ENCODE measurements around the gene SPP2.

Gene SPP2

DNA sequence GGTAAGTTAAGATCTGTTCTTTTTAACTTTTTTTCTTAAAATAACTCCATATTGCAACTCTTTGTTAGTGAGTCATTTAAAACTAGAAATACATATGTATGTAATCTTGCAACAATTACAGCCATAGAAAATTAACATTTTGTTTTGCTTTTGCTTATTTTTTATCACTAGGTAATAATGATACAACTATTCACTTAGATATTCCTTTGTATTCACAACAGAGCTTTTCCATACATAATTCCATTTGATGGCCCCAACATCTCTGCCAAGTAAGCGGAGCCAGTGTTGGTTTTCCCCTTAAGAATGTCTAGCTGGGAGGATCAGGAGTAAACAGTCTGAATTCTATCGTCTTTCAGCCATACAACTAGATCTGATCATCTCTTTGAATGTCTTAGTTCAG is 16.1 kb downstream of the SPP2 start:
- CTCF ChIA-PET = no interaction called here
- no peak for TF ChIP-seq LEF1 (IDR thresholded peaks at IDR 0.05; ENCODE audit: borderline replicate concordance)
- TF ChIP-seq PKNOX1 (IDR thresholded peaks at IDR 0.05) = no peak
- no peak for TF ChIP-seq FOXA1 (IDR thresholded peaks at IDR 0.05)
- TF ChIP-seq ELF4 (IDR thresholded peaks at IDR 0.05) = no peak
- TF ChIP-seq ARNT (IDR thresholded peaks at IDR 0.05) = no peak
- no peak for TF ChIP-seq CTBP1 (IDR thresholded peaks at IDR 0.05; ENCODE audit: borderline replicate concordance)
- TF ChIP-seq L3MBTL2 (conservative IDR thresholded peaks at IDR 0.05) = no peak
- no peak for TF ChIP-seq SUZ12 (IDR thresholded peaks at IDR 0.05)
- TF ChIP-seq TARDBP (IDR thresholded peaks at IDR 0.05) = no peak
- TF ChIP-seq BHLHE40 (IDR thresholded peaks at IDR 0.05; ENCODE audit: borderline replicate concordance) = no peak
- no peak for TF ChIP-seq SP1 (IDR thresholded peaks at IDR 0.05)
- TF ChIP-seq ZNF384 (IDR thresholded peaks at IDR 0.05) = no peak
- TF ChIP-seq FOXK2 (IDR thresholded peaks at IDR 0.05) = no peak
- no peak for TF ChIP-seq FOXM1 (IDR thresholded peaks at IDR 0.05; ENCODE audit: borderline replicate concordance)
- TF ChIP-seq HDGF (IDR thresholded peaks at IDR 0.05; ENCODE audit: borderline replicate concordance) = no peak
- no peak for TF ChIP-seq NFRKB (IDR thresholded peaks at IDR 0.05)
- POLR2A ChIA-PET = no interaction called here
- DNase-seq (ENCODE audit: extremely low spot score) = no peak

GRCh38 chr2:234071664-234072063 is 21.2 kb downstream of the SPP2 start:
- CTCF ChIA-PET = no interaction called here
- DNase-seq (ENCODE audit: extremely low spot score) = no peak
- POLR2A ChIA-PET = no interaction called here
- TF ChIP-seq HDGF (IDR thresholded peaks at IDR 0.05; ENCODE audit: borderline replicate concordance) (no peak), NFRKB (IDR thresholded peaks at IDR 0.05) (no peak), ZNF384 (IDR thresholded peaks at IDR 0.05) (no peak), SP1 (IDR thresholded peaks at IDR 0.05) (no peak), L3MBTL2 (conservative IDR thresholded peaks at IDR 0.05) (no peak), ELF4 (IDR thresholded peaks at IDR 0.05) (no peak), ARNT (IDR thresholded peaks at IDR 0.05) (no peak), FOXM1 (IDR thresholded peaks at IDR 0.05; ENCODE audit: borderline replicate concordance) (no peak), PKNOX1 (IDR thresholded peaks at IDR 0.05) (no peak), CTBP1 (IDR thresholded peaks at IDR 0.05; ENCODE audit: borderline replicate concordance) (no peak), TARDBP (IDR thresholded peaks at IDR 0.05) (no peak), SUZ12 (IDR thresholded peaks at IDR 0.05) (no peak), FOXA1 (IDR thresholded peaks at IDR 0.05) (no peak), FOXK2 (IDR thresholded peaks at IDR 0.05) (no peak), BHLHE40 (IDR thresholded peaks at IDR 0.05; ENCODE audit: borderline replicate concordance) (no peak), LEF1 (IDR thresholded peaks at IDR 0.05; ENCODE audit: borderline replicate concordance) (no peak)

DNA sequence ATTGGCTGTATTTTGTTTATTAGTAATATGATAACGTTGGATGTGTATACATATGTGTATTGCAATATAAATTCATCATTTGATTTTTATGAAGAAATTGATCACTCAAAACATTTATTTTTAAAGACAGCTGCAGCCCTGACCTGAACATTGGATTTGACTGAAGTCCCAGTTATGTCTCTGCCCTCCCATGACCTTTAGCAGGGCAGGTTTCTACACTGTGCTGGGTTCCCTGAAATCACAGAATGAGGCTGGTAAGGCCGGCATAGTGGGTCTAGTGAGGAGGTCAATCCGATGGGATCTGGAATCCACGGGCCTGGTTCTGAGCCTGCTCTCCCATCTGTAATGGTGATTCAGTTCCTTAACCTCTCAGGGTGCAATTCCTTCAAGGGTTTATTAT is 22.0 kb downstream of the SPP2 start:
- POLR2A ChIA-PET = no interaction called here
- no peak for TF ChIP-seq FOXK2 (IDR thresholded peaks at IDR 0.05)
- CTCF ChIA-PET = no interaction called here
- no peak for DNase-seq (ENCODE audit: extremely low spot score)

- no peak for TF ChIP-seq L3MBTL2 (conservative IDR thresholded peaks at IDR 0.05)
- TF ChIP-seq ELF4 (IDR thresholded peaks at IDR 0.05) = no peak
- no peak for TF ChIP-seq SP1 (IDR thresholded peaks at IDR 0.05)
- no peak for TF ChIP-seq ARNT (IDR thresholded peaks at IDR 0.05)
- TF ChIP-seq ZNF384 (IDR thresholded peaks at IDR 0.05) = no peak
- no peak for TF ChIP-seq BHLHE40 (IDR thresholded peaks at IDR 0.05; ENCODE audit: borderline replicate concordance)
- TF ChIP-seq FOXM1 (IDR thresholded peaks at IDR 0.05; ENCODE audit: borderline replicate concordance) = no peak
- TF ChIP-seq FOXK2 (IDR thresholded peaks at IDR 0.05) = no peak
- no peak for TF ChIP-seq PKNOX1 (IDR thresholded peaks at IDR 0.05)
- no peak for TF ChIP-seq LEF1 (IDR thresholded peaks at IDR 0.05; ENCODE audit: borderline replicate concordance)
- no peak for TF ChIP-seq CTBP1 (IDR thresholded peaks at IDR 0.05; ENCODE audit: borderline replicate concordance)
- no peak for TF ChIP-seq FOXA1 (IDR thresholded peaks at IDR 0.05)
- no peak for TF ChIP-seq SUZ12 (IDR thresholded peaks at IDR 0.05)
- no peak for TF ChIP-seq NFRKB (IDR thresholded peaks at IDR 0.05)
- no peak for TF ChIP-seq TARDBP (IDR thresholded peaks at IDR 0.05)
- TF ChIP-seq HDGF (IDR thresholded peaks at IDR 0.05; ENCODE audit: borderline replicate concordance) = no peak
- DNase-seq (ENCODE audit: extremely low spot score) = no peak
- CTCF ChIA-PET = no interaction called here
- POLR2A ChIA-PET = no interaction called here
Measured at GRCh38 chr2:234074751-234075517, 24.4 kb downstream of the SPP2 start.

GRCh38 chr2:234075518-234075915 is 25.0 kb downstream of the SPP2 start:
- no peak for TF ChIP-seq L3MBTL2 (conservative IDR thresholded peaks at IDR 0.05)
- TF ChIP-seq ELF4 (IDR thresholded peaks at IDR 0.05) = no peak
- no peak for TF ChIP-seq SP1 (IDR thresholded peaks at IDR 0.05)
- TF ChIP-seq CTBP1 (IDR thresholded peaks at IDR 0.05; ENCODE audit: borderline replicate concordance) = no peak
- no peak for TF ChIP-seq LEF1 (IDR thresholded peaks at IDR 0.05; ENCODE audit: borderline replicate concordance)
- TF ChIP-seq NFRKB (IDR thresholded peaks at IDR 0.05) = no peak
- no peak for TF ChIP-seq SUZ12 (IDR thresholded peaks at IDR 0.05)
- no peak for TF ChIP-seq TARDBP (IDR thresholded peaks at IDR 0.05)
- no peak for TF ChIP-seq FOXA1 (IDR thresholded peaks at IDR 0.05)
- no peak for TF ChIP-seq FOXM1 (IDR thresholded peaks at IDR 0.05; ENCODE audit: borderline replicate concordance)
- TF ChIP-seq HDGF (IDR thresholded peaks at IDR 0.05; ENCODE audit: borderline replicate concordance) = no peak
- TF ChIP-seq PKNOX1 (IDR thresholded peaks at IDR 0.05) = no peak
- DNase-seq (ENCODE audit: extremely low spot score) = no peak
- ChIA-PET CTCF (no interaction called here), POLR2A (no interaction called here)

All from HEK293T (cell line).